ENCODE measurements around the gene NR3C2. TPM values are rescaled to one million over a fixed set of nuclear protein-coding genes. Genes with fewer than 3 reads are reported as not detected.

The NR3C2 gene
- total RNA-seq, 1 donor from 2014 or later: 0.54 TPM

DNA sequence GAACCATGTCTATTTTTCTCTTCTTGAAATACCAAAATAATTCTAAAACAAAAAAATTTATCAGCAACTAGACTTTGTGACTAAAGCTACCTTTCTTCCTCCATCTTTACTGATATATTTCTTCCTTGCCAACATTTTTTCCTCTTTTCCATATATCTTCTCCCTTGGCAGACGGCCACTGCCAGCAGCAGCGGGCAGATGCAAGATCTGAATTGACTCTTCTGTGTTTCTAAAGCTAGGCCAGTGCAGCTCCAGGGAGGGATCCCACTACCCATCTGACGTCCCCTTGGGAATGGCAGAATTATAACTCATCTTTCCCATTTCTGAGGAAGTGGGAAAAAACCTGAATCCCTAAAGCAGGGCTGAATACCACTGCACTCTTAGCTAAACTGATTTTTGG, 206.4 kb downstream of the NR3C2 start:
- peaks cover 2% of the 10 kb centered on the region for H3K27me3 Mint-ChIP-seq (ENCODE audit: unreplicated experiment)
- H3K9me3 Mint-ChIP-seq (ENCODE audit: unreplicated experiment): no peaks in the 10 kb centered on the region
- DNase-seq (ENCODE audit: low spot score): no peak
- H3K4me3 Mint-ChIP-seq (ENCODE audit: unreplicated experiment): no peak overlapping the region
- TF ChIP-seq, protein P1, sequence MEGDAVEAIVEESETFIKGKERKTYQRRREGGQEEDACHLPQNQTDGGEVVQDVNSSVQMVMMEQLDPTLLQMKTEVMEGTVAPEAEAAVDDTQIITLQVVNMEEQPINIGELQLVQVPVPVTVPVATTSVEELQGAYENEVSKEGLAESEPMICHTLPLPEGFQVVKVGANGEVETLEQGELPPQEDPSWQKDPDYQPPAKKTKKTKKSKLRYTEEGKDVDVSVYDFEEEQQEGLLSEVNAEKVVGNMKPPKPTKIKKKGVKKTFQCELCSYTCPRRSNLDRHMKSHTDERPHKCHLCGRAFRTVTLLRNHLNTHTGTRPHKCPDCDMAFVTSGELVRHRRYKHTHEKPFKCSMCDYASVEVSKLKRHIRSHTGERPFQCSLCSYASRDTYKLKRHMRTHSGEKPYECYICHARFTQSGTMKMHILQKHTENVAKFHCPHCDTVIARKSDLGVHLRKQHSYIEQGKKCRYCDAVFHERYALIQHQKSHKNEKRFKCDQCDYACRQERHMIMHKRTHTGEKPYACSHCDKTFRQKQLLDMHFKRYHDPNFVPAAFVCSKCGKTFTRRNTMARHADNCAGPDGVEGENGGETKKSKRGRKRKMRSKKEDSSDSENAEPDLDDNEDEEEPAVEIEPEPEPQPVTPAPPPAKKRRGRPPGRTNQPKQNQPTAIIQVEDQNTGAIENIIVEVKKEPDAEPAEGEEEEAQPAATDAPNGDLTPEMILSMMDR (IDR thresholded peaks at IDR 0.05; ENCODE audit: unreplicated experiment): no peak
- no peaks in the 10 kb centered on the region for H3K4me1 Mint-ChIP-seq (ENCODE audit: unreplicated experiment)
- no peak overlapping the region for H3K27ac Mint-ChIP-seq (ENCODE audit: unreplicated experiment)
- no peaks in the 10 kb centered on the region for H3K36me3 Mint-ChIP-seq (ENCODE audit: low read depth, unreplicated experiment)

DNA sequence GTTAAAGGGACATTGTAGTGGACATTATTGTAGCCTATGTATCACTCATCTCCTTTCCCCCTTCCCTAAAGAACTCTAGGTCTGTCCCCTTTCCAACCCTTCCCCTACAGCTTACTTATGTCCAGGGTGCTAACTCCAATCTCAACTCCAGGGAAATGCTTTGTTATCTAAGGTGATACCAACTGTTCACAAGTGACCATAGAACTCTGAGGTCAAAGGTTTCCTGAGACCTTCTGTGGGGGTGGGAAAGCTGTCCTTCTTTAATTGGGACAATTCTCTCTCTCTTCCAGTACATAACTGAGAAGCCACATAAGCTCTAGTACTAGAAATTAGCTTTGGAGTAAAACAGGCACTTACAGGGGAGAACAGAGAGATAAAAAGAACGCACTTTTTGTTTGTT, 212.4 kb downstream of the NR3C2 start:
- no peaks in the 10 kb centered on the region for H3K4me1 Mint-ChIP-seq (ENCODE audit: unreplicated experiment)
- H3K9me3 Mint-ChIP-seq (ENCODE audit: unreplicated experiment): no peaks in the 10 kb centered on the region
- H3K4me3 Mint-ChIP-seq (ENCODE audit: unreplicated experiment): no peak overlapping the region
- DNase-seq (ENCODE audit: low spot score): no peak
- TF ChIP-seq, protein P1 (IDR thresholded peaks at IDR 0.05; ENCODE audit: unreplicated experiment): no peak
- H3K36me3 Mint-ChIP-seq (ENCODE audit: low read depth, unreplicated experiment): no peaks in the 10 kb centered on the region
- H3K27ac Mint-ChIP-seq (ENCODE audit: unreplicated experiment): no peak overlapping the region
- no peaks in the 10 kb centered on the region for H3K27me3 Mint-ChIP-seq (ENCODE audit: unreplicated experiment)

DNA sequence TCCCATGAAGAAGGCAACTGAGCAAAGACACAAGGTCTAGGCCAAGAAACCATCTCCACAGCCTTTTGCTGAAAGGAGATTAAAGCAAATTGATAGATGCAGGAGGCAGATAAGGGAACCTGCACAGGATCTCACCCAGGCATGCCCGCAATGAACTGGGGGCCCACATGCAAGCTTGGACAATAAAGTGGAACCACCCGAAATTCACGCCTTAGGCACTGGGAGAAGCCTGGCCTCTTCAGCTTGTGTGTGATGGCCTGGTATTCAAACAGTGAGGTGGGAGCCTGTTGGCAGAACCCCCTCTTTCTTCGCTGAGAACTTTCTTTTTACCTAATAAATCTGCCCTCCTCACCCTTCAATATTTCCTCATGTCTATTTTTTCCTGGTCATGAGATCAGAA, 213.2 kb downstream of the NR3C2 start:
- no peaks in the 10 kb centered on the region for H3K9me3 Mint-ChIP-seq (ENCODE audit: unreplicated experiment)
- no peak overlapping the region for H3K4me3 Mint-ChIP-seq (ENCODE audit: unreplicated experiment)
- TF ChIP-seq, protein P1 (IDR thresholded peaks at IDR 0.05; ENCODE audit: unreplicated experiment): no peak
- H3K4me1 Mint-ChIP-seq (ENCODE audit: unreplicated experiment): no peaks in the 10 kb centered on the region
- H3K36me3 Mint-ChIP-seq (ENCODE audit: low read depth, unreplicated experiment): no peaks in the 10 kb centered on the region
- no peak for DNase-seq (ENCODE audit: low spot score)
- no peak overlapping the region for H3K27ac Mint-ChIP-seq (ENCODE audit: unreplicated experiment)
- no peaks in the 10 kb centered on the region for H3K27me3 Mint-ChIP-seq (ENCODE audit: unreplicated experiment)

DNA sequence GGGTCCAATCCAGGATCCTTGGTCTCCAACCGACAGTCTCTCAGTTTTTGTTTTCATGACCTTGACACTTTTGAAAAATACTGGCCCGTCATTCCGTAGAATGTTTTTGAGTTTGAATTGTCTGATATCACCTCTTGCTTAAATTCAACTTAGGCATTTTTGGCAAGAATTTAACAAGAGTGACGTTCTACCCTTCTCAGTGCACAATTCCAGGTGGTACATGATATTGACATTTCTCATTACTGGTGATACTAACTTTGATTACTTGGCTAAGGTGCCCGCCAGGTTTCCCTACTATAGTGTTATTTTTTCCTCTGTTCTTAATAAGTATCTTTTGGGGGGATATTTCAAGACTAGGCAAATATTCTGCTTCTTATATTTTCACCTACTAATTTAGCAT, 215.1 kb downstream of the NR3C2 start:
- H3K9me3 Mint-ChIP-seq (ENCODE audit: unreplicated experiment): no peaks in the 10 kb centered on the region
- H3K27ac Mint-ChIP-seq (ENCODE audit: unreplicated experiment): no peak overlapping the region
- no peaks in the 10 kb centered on the region for H3K4me1 Mint-ChIP-seq (ENCODE audit: unreplicated experiment)
- H3K4me3 Mint-ChIP-seq (ENCODE audit: unreplicated experiment): no peak overlapping the region
- no peak for DNase-seq (ENCODE audit: low spot score)
- TF ChIP-seq, protein P1 (IDR thresholded peaks at IDR 0.05; ENCODE audit: unreplicated experiment): no peak
- no peaks in the 10 kb centered on the region for H3K27me3 Mint-ChIP-seq (ENCODE audit: unreplicated experiment)
- H3K36me3 Mint-ChIP-seq (ENCODE audit: low read depth, unreplicated experiment): no peaks in the 10 kb centered on the region

DNA sequence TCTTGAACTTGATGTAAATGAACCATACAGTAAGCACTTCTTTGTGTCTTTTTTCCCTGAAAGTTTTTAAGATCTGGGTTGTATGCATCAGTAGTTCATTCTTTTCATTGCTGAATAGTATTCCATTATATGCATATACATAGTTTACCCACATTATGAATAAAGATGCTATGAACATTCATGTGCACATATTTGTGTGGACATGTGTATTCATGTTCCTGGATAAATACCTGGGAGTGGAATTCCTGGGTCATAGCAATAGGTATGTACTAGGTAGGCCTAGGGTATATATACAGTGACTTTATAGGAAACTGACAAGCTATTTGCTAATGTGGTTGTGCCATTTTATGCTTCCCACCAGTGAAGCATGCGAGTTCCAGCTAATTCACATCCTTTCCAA, 215.9 kb downstream of the NR3C2 start:
- no peaks in the 10 kb centered on the region for H3K36me3 Mint-ChIP-seq (ENCODE audit: low read depth, unreplicated experiment)
- H3K27me3 Mint-ChIP-seq (ENCODE audit: unreplicated experiment): no peaks in the 10 kb centered on the region
- no peak overlapping the region for H3K4me3 Mint-ChIP-seq (ENCODE audit: unreplicated experiment)
- no peak for DNase-seq (ENCODE audit: low spot score)
- H3K27ac Mint-ChIP-seq (ENCODE audit: unreplicated experiment): no peak overlapping the region
- H3K9me3 Mint-ChIP-seq (ENCODE audit: unreplicated experiment): no peaks in the 10 kb centered on the region
- TF ChIP-seq, protein P1 (IDR thresholded peaks at IDR 0.05; ENCODE audit: unreplicated experiment): no peak
- H3K4me1 Mint-ChIP-seq (ENCODE audit: unreplicated experiment): no peaks in the 10 kb centered on the region
